Gastroesophageal sphincter (tissue), 4 donors: ENCODE results near the gene ACOT12. TPM values are rescaled to one million over a fixed set of nuclear protein-coding genes. Genes with fewer than 3 reads are reported as not detected.

ENCODE experiments used
- ATAC-seq: fragments of 150-250 bp; one replicate; pipeline ENCODE4 v1.9.1; 2016; ENCODE audit warnings: mild to moderate bottlenecking, moderate library complexity
- H3K27ac ChIP-seq, 4 donors: fragments of 200-600 bp; sonication (generic) in 3 of 4; 1 replicate in 3 of 4; 2 replicates in 1 of 4; pipeline ENCODE4 v1.5.1; 2016 to 2019
- H3K27me3 ChIP-seq: fragments of 200-600 bp; sonication (generic); one replicate; pipeline ENCODE4 v1.5.1; 2019
- H3K36me3 ChIP-seq, 2 donors: fragments of 200-600 bp; sonication (generic); one replicate each; pipeline ENCODE4 v1.5.1; 2019; ENCODE audit warnings: control low read depth in 1 of 2
- H3K4me1 ChIP-seq, 3 donors: fragments of 200-600 bp; sonication (generic); 1 replicate in 2 of 3; 2 replicates in 1 of 3; pipeline ENCODE4 v1.5.1; 2016 to 2019; ENCODE audit warnings: control low read depth in 2 of 3
- H3K4me3 ChIP-seq, 2 donors: fragments of 200-600 bp; sonication (generic); one replicate each; pipeline ENCODE4 v1.5.1; 2019; ENCODE audit warnings: mild to moderate bottlenecking in 1 of 2, moderate library complexity in 1 of 2
- H3K9me3 ChIP-seq, 3 donors: fragments of 200-600 bp; sonication (generic); one replicate each; pipeline ENCODE4 v1.5.1; 2017 to 2019; ENCODE audit warnings: control low read depth in 2 of 3
- CTCF ChIP-seq, 4 experiments: fragments of 200-600 bp in 2 of 4; fragments of 450-650 bp in 2 of 4; sonication (generic) in 1 of 4; IDR thresholded peaks; one replicate each; pipeline ENCODE4 v1.5.1; 2017 to 2019; ENCODE audit warnings: antibody characterized with exemption in 4 of 4, mild to moderate bottlenecking in 2 of 4, moderate library complexity in 2 of 4
- EP300 ChIP-seq: sonication (generic); formaldehyde crosslinking; IDR thresholded peaks from one replicate; pipeline ENCODE4 v1.6.1; 2017; ENCODE audit warnings: antibody characterized with exemption, mild to moderate bottlenecking
- POLR2A ChIP-seq, 2 donors: fragments of 450-650 bp; IDR thresholded peaks; one replicate each; pipeline ENCODE4 v1.6.1; 2017; ENCODE audit warnings: antibody characterized with exemption in 2 of 2, mild to moderate bottlenecking in 2 of 2, moderate library complexity in 1 of 2
- POLR2AphosphoS5 ChIP-seq: sonication (generic); formaldehyde crosslinking; IDR thresholded peaks from one replicate; pipeline ENCODE4 v1.6.1; 2017; ENCODE audit warnings: antibody characterized with exemption
- WGBS, 2 donors: methylation state at CpG; one replicate each; pipeline ENCODE4 v1.1.5; 2018; ENCODE audit warnings: low coverage in 1 of 2; 5-methylcytosine and 5-hydroxymethylcytosine counted together
- total RNA-seq, 4 donors: library from RNA; depleted of rRNA; stranded (reverse); fragments of >200 nt; gene quantifications; one replicate each; pipeline ENCODE4 v1.1.0, GENCODE V29; 2016

The ACOT12 gene
- total RNA-seq, 4 donors from 2014 or later = not detected

- Histone ChIP-seq H3K9me3 (no peaks in the 10 kb centered on the region), H3K27me3 (no peaks in the 10 kb centered on the region), H3K36me3 (no peaks in the 10 kb centered on the region), H3K27ac (no peak overlapping the region), H3K4me1 (no peaks in the 10 kb centered on the region), H3K4me3 (no peak overlapping the region)
- 85 to 100% methylated on average over 1 to 2 of the region's 2 CpGs for WGBS, 2 donors
- TF ChIP-seq CTCF (IDR thresholded peaks at IDR 0.05) (no peak), EP300 (no peak)
- no peak for ATAC-seq
Measured at GRCh38 chr5:81335946-81336345, 58.0 kb downstream of the ACOT12 start.

- 36 to 64% methylated on average over 6 to 8 of the region's 14 CpGs for WGBS, 2 donors
- H3K27me3 ChIP-seq = no peaks in the 10 kb centered on the region
- no peak for ATAC-seq
- no peak overlapping the region for H3K4me3 ChIP-seq
- no peak overlapping the region for H3K27ac ChIP-seq
- H3K4me1 ChIP-seq = no peaks in the 10 kb centered on the region
- H3K9me3 ChIP-seq = no peaks in the 10 kb centered on the region
- no peak for TF ChIP-seq POLR2A (IDR thresholded peaks at IDR 0.05)
- no peak for TF ChIP-seq POLR2AphosphoS5
- no peaks in the 10 kb centered on the region for H3K36me3 ChIP-seq
Measured at GRCh38 chr5:81334304-81335061, 59.5 kb downstream of the ACOT12 start.

GRCh38 chr5:81326554-81326953 is 67.4 kb downstream of the ACOT12 start:
- no peaks in the 10 kb centered on the region for H3K27me3 ChIP-seq
- H3K27ac ChIP-seq = no peak overlapping the region
- ATAC-seq = no peak
- TF ChIP-seq CTCF (IDR thresholded peaks at IDR 0.05) (no peak), POLR2AphosphoS5 (no peak), POLR2A (IDR thresholded peaks at IDR 0.05) (no peak), EP300 (no peak)
- H3K4me3 ChIP-seq = no peak overlapping the region
- no peaks in the 10 kb centered on the region for H3K36me3 ChIP-seq
- 92 to 100% methylated on average over 2 of the region's 2 CpGs for WGBS, 2 donors
- H3K9me3 ChIP-seq = no peaks in the 10 kb centered on the region
- no peaks in the 10 kb centered on the region for H3K4me1 ChIP-seq

- Histone ChIP-seq H3K4me3 (no peak overlapping the region), H3K27ac (no peak overlapping the region), H3K27me3 (no peaks in the 10 kb centered on the region), H3K9me3 (no peaks in the 10 kb centered on the region), H3K4me1 (no peaks in the 10 kb centered on the region), H3K36me3 (peaks cover 0 to 26% of the 10 kb centered on the region in 2 donors)
- no peak for TF ChIP-seq POLR2A (IDR thresholded peaks at IDR 0.05)
- no peak for TF ChIP-seq CTCF (IDR thresholded peaks at IDR 0.05)
- TF ChIP-seq POLR2AphosphoS5 = no peak
- TF ChIP-seq EP300 = no peak
- no peak for ATAC-seq
- WGBS, 2 donors = 46 to 93% methylated on average over 2 of the region's 2 CpGs
Measured at GRCh38 chr5:81317536-81317935, 76.4 kb downstream of the ACOT12 start.

GRCh38 chr5:81316571-81316970 is 77.4 kb downstream of the ACOT12 start:
- Histone ChIP-seq H3K4me1 (no peaks in the 10 kb centered on the region), H3K4me3 (no peak overlapping the region), H3K27me3 (no peaks in the 10 kb centered on the region), H3K9me3 (no peaks in the 10 kb centered on the region), H3K36me3 (peaks cover 0 to 35% of the 10 kb centered on the region in 2 donors), H3K27ac (no peak overlapping the region)
- no peak for ATAC-seq
- TF ChIP-seq EP300 (no peak), POLR2A (IDR thresholded peaks at IDR 0.05) (no peak), CTCF (IDR thresholded peaks at IDR 0.05) (no peak), POLR2AphosphoS5 (no peak)
- WGBS, 2 donors = 84 to 87% methylated on average over 2 of the region's 2 CpGs
